Esophagus squamous epithelium (tissue), 4 donors: ENCODE results near the gene PSG6.
"Not testable (repeated sequence)": the region's sequence is repeated elsewhere in the genome, so short reads cannot be mapped to it uniquely, and the experiment has no call there.

ENCODE experiments used
- CTCF ChIP-seq, 6 experiments: fragments of 450-650 bp in 4 of 6; fragments of 200-600 bp in 2 of 6; sonication (generic) in 2 of 6; IDR thresholded peaks; one replicate each; pipeline ENCODE4 v1.5.1; 2016 to 2019; ENCODE audit warnings: antibody characterized with exemption in 6 of 6, mild to moderate bottlenecking in 4 of 6, moderate library complexity in 4 of 6
- POLR2A ChIP-seq, 4 donors: fragments of 450-650 bp; IDR thresholded peaks; one replicate each; pipeline ENCODE4 v1.6.1; 2017; ENCODE audit warnings: antibody characterized with exemption in 4 of 4, mild to moderate bottlenecking in 4 of 4, moderate library complexity in 3 of 4

GRCh38 chr19:42911731-42912130 is 6.0 kb downstream of the PSG6 start:
- TF ChIP-seq POLR2A, CTCF (IDR thresholded peaks at IDR 0.05): not testable (repeated sequence)
